SU-DHL-6 (cell line): ENCODE results near the gene EP300.

Experiments used
- H2AFZ ChIP-seq: fragments of 200-600 bp; sonication (generic); 2 replicates; pipeline ENCODE4 v1.6.1; 2014; ENCODE audit warnings: low read depth, mild to moderate bottlenecking, moderate library complexity, mixed read lengths, antibody characterized with exemption, low read length; ENCODE audit not compliant: severe bottlenecking
- H3F3A ChIP-seq: fragments of 200-600 bp; shearing (Covaris generic); 2 replicates; pipeline ENCODE4 v1.6.0; 2016; ENCODE audit warnings: antibody characterized with exemption, mild to moderate bottlenecking; ENCODE audit not compliant: insufficient read depth
- H3K27ac ChIP-seq: fragments of 200-600 bp; sonication (generic); 2 replicates; pipeline ENCODE4 v1.5.1; 2016; ENCODE audit warnings: low read depth, mild to moderate bottlenecking, low read length, moderate library complexity, mixed read lengths
- H3K27me3 ChIP-seq: fragments of 200-600 bp; sonication (generic), shearing (Covaris generic); 2 replicates; pipeline ENCODE4 v1.6.0; 2014; ENCODE audit warnings: mild to moderate bottlenecking, low read length
- H3K36me3 ChIP-seq: fragments of 200-600 bp; sonication (generic); 2 replicates; pipeline ENCODE4 v1.6.1; 2014; ENCODE audit warnings: mild to moderate bottlenecking, low read length, mixed read lengths
- H3K4me2 ChIP-seq: fragments of 300-600, 200-600 bp; shearing (Covaris generic), sonication (generic); 2 replicates; pipeline ENCODE4 v1.6.0; 2014; ENCODE audit warnings: low read length, low read depth, mild to moderate bottlenecking; ENCODE audit not compliant: poor library complexity, severe bottlenecking
- H3K4me3 ChIP-seq: fragments of 200-600 bp; sonication (generic); 2 replicates; pipeline ENCODE4 v1.5.1; 2014; ENCODE audit warnings: antibody characterized with exemption, low read length, mild to moderate bottlenecking, mixed read lengths; ENCODE audit not compliant: insufficient read depth, poor library complexity, severe bottlenecking
- H3K79me2 ChIP-seq: fragments of 200-600 bp; sonication (generic); 2 replicates; pipeline ENCODE4 v1.6.1; 2014; ENCODE audit warnings: mild to moderate bottlenecking, low read length, moderate library complexity; ENCODE audit not compliant: insufficient read depth
- H3K9ac ChIP-seq: fragments of 200-600 bp; sonication (generic); 2 replicates; pipeline ENCODE4 v1.7.0; 2014; ENCODE audit warnings: mild to moderate bottlenecking, low read length
- H3K9me2 ChIP-seq: fragments of 200-600 bp; sonication (generic); replicated peaks from 2 replicates; pipeline ENCODE4 v1.6.1; 2014; ENCODE audit warnings: low read length; ENCODE audit not compliant: insufficient read depth
- H3K9me3 ChIP-seq: fragments of 200-600 bp; sonication (generic); 2 replicates; pipeline ENCODE4 v1.6.1; 2014; ENCODE audit warnings: low read length, mixed read lengths; ENCODE audit not compliant: insufficient read depth
- H4K20me1 ChIP-seq: fragments of 200-600 bp; sonication (generic); 2 replicates; pipeline ENCODE4 v1.6.1; 2014; ENCODE audit warnings: low read depth, mild to moderate bottlenecking, antibody characterized with exemption, low read length, moderate library complexity, mixed read lengths
- CTCF ChIP-seq: fragments of 200-600 bp; sonication (generic); IDR thresholded peaks from one replicate; pipeline ENCODE4 v1.5.1; 2017; ENCODE audit warnings: antibody characterized with exemption, mild to moderate bottlenecking, low read length, moderate library complexity; ENCODE audit not compliant: insufficient read depth, poor library complexity, severe bottlenecking
- EZH2phosphoT487 ChIP-seq: fragments of 200-600 bp; sonication (generic), shearing (Covaris generic); conservative IDR thresholded peaks from 2 replicates; pipeline ENCODE4 v1.6.1; 2018; ENCODE audit warnings: mild to moderate bottlenecking, antibody characterized with exemption, low read length, moderate library complexity, mixed read lengths

EP300 gene

GRCh38 chr22:41110968-41111367 lies 18.6 kb downstream of the EP300 start:
- Histone ChIP-seq H3K27ac (no peak overlapping the region), H3K4me2 (no peak overlapping the region), H3K36me3 (peaks cover 13% of the 10 kb centered on the region; the same call in 1 of the 2 replicates), H3K4me3 (no peak overlapping the region), H2AFZ (no peak overlapping the region), H3K27me3 (no peaks in the 10 kb centered on the region), H3K79me2 (peaks cover 99% of the 10 kb centered on the region), H3F3A (peaks cover 7% of the 10 kb centered on the region; the same call in 1 of the 2 replicates), H3K9ac (no peak overlapping the region), H3K9me3 (no peaks in the 10 kb centered on the region), H4K20me1 (peaks cover 24% of the 10 kb centered on the region), H3K9me2 (no peaks in the 10 kb centered on the region)
- no peak for TF ChIP-seq EZH2phosphoT487
- no peak for TF ChIP-seq CTCF

- Histone ChIP-seq H3K9ac (no peak overlapping the region), H3K4me3 (no peak overlapping the region), H3K36me3 (peaks cover 26% of the 10 kb centered on the region), H3K4me2 (no peak overlapping the region), H4K20me1 (peaks cover 34% of the 10 kb centered on the region), H3K27me3 (no peaks in the 10 kb centered on the region), H3F3A (no peaks in the 10 kb centered on the region; the same call in 1 of the 2 replicates), H2AFZ (no peak overlapping the region), H3K9me2 (no peaks in the 10 kb centered on the region), H3K9me3 (no peaks in the 10 kb centered on the region), H3K27ac (no peak overlapping the region), H3K79me2 (peaks cover 97% of the 10 kb centered on the region)
- no peak for TF ChIP-seq CTCF
- no peak for TF ChIP-seq EZH2phosphoT487
Observed at GRCh38 chr22:41116342-41116741, 23.9 kb downstream of the EP300 start.

GRCh38 chr22:41117127-41117965 lies 25.0 kb downstream of the EP300 start:
- TF ChIP-seq EZH2phosphoT487 (no peak), CTCF (no peak)
- Histone ChIP-seq H4K20me1 (peaks cover 40% of the 10 kb centered on the region), H3K27ac (no peak overlapping the region), H3K9me2 (no peaks in the 10 kb centered on the region), H3K4me2 (no peak overlapping the region), H2AFZ (no peak overlapping the region), H3K9ac (no peak overlapping the region), H3K79me2 (peaks cover 98% of the 10 kb centered on the region), H3F3A (no peaks in the 10 kb centered on the region; the same call in 1 of the 2 replicates), H3K9me3 (no peaks in the 10 kb centered on the region), H3K4me3 (no peak overlapping the region), H3K27me3 (no peaks in the 10 kb centered on the region), H3K36me3 (peaks cover 26% of the 10 kb centered on the region)
